GM18507 (cell line): ENCODE data around the gene SIK3.

Experiments used
- DNase-seq: peaks from one replicate; pipeline ENCODE4 v3.0.0; 2011; ENCODE audit warnings: low read depth; ENCODE audit not compliant: insufficient read length; ENCODE audit errors: extremely low spot score
- FAIRE-seq: peaks from 2 replicates; lab custom pipeline; 2011; peaks lifted over from hg19 to GRCh38; lab: Jason Lieb, UNC

SIK3 gene

GRCh38 chr11:116948391-116948790 is 149.8 kb downstream of the SIK3 start:
- FAIRE-seq (no peak), DNase-seq (no peak)

- FAIRE-seq: no peak
These were observed 151.8 kb downstream of the SIK3 start for GRCh38 chr11:116946414-116946813.

GRCh38 chr11:116939499-116939898 is 158.7 kb downstream of the SIK3 start:
- DNase-seq (no peak), FAIRE-seq (no peak)

More at GRCh38 chr11:116946414-116946813, 151.8 kb downstream of the SIK3 start:
- no peak for DNase-seq

GRCh38 chr11:116938471-116939070 is 159.7 kb downstream of the SIK3 start:
- DNase-seq (no peak), FAIRE-seq (no peak)

GRCh38 chr11:116936754-116937446 is 161.3 kb downstream of the SIK3 start:
- DNase-seq (no peak), FAIRE-seq (no peak)

GRCh38 chr11:116935514-116935913 is 162.7 kb downstream of the SIK3 start:
- FAIRE-seq (no peak), DNase-seq (no peak)

GRCh38 chr11:116935089-116935488 is 163.1 kb downstream of the SIK3 start:
- FAIRE-seq: no peak

GRCh38 chr11:116933961-116934360 is 164.3 kb downstream of the SIK3 start:
- FAIRE-seq (no peak), DNase-seq (no peak)

More at GRCh38 chr11:116935089-116935488, 163.1 kb downstream of the SIK3 start:
- DNase-seq: no peak

GRCh38 chr11:116932181-116932580 is 166.0 kb downstream of the SIK3 start:
- DNase-seq: no peak
- FAIRE-seq: no peak

GRCh38 chr11:116931206-116931953 is 166.8 kb downstream of the SIK3 start:
- FAIRE-seq (no peak), DNase-seq (no peak)

- no peak for FAIRE-seq
These were observed 167.6 kb downstream of the SIK3 start for GRCh38 chr11:116930586-116930985.

GRCh38 chr11:116930177-116930576 is 168.1 kb downstream of the SIK3 start:
- FAIRE-seq: peak; percentile 75
- no peak for DNase-seq

More at GRCh38 chr11:116930586-116930985, 167.6 kb downstream of the SIK3 start:
- no peak for DNase-seq

- FAIRE-seq (peak; percentile 26), DNase-seq (no peak)
These were observed 168.7 kb downstream of the SIK3 start for GRCh38 chr11:116929414-116930090.

GRCh38 chr11:116928845-116929244 is 169.4 kb downstream of the SIK3 start:
- FAIRE-seq (no peak), DNase-seq (no peak)

- FAIRE-seq (peak; percentile 93), DNase-seq (peak; percentile 18)
These were observed 170.0 kb downstream of the SIK3 start for GRCh38 chr11:116928102-116928777.

GRCh38 chr11:116927163-116927974 is 170.9 kb downstream of the SIK3 start:
- FAIRE-seq: peak; percentile 24
- no peak for DNase-seq

- DNase-seq (no peak), FAIRE-seq (peak; percentile 83)
These were observed 173.2 kb downstream of the SIK3 start for GRCh38 chr11:116925050-116925449.

- DNase-seq (no peak), FAIRE-seq (no peak)
These were observed 179.1 kb downstream of the SIK3 start for GRCh38 chr11:116918925-116919655.
